HEK293 (cell line): ENCODE results near the gene SF3B4.
A peak's percentile ranks its signal among the peaks of the same experiment; 100 is the strongest.

Experiments
- KLF7 ChIP-seq: fragments of 450-650 bp; formaldehyde crosslinking; IDR thresholded peaks from 2 replicates; pipeline ENCODE4 v1.5.1; 2016; ENCODE audit warnings: missing biosample characterization, missing genetic modification characterization, borderline replicate concordance
- ZNF121 ChIP-seq: fragments of 450-650 bp; formaldehyde crosslinking; IDR thresholded peaks from 2 replicates; pipeline ENCODE4 v1.5.1; 2016; ENCODE audit warnings: missing biosample characterization, missing genetic modification characterization
- ZNF146 ChIP-seq: fragments of 450-650 bp; formaldehyde crosslinking; IDR thresholded peaks from 2 replicates; pipeline ENCODE4 v1.5.1; 2016; ENCODE audit warnings: missing biosample characterization, missing genetic modification characterization
- ZNF830 ChIP-seq: fragments of 450-650 bp; IDR thresholded peaks from 2 replicates; pipeline ENCODE4 v1.5.0; 2018; ENCODE audit warnings: missing biosample characterization, missing genetic modification characterization, low read depth, mild to moderate bottlenecking, moderate library complexity
- TF ChIP-seq, protein P1 (sequence below): fragments of 450-650 bp; formaldehyde crosslinking; IDR thresholded peaks from 2 replicates; pipeline ENCODE4 v1.5.1; 2016; ENCODE audit warnings: missing biosample characterization, missing genetic modification characterization

- no peak for TF ChIP-seq ZNF830 (tag by site-specific recombination)
- TF ChIP-seq, protein P1, sequence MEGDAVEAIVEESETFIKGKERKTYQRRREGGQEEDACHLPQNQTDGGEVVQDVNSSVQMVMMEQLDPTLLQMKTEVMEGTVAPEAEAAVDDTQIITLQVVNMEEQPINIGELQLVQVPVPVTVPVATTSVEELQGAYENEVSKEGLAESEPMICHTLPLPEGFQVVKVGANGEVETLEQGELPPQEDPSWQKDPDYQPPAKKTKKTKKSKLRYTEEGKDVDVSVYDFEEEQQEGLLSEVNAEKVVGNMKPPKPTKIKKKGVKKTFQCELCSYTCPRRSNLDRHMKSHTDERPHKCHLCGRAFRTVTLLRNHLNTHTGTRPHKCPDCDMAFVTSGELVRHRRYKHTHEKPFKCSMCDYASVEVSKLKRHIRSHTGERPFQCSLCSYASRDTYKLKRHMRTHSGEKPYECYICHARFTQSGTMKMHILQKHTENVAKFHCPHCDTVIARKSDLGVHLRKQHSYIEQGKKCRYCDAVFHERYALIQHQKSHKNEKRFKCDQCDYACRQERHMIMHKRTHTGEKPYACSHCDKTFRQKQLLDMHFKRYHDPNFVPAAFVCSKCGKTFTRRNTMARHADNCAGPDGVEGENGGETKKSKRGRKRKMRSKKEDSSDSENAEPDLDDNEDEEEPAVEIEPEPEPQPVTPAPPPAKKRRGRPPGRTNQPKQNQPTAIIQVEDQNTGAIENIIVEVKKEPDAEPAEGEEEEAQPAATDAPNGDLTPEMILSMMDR = peak; percentile 90
- TF ChIP-seq KLF7 (tag by site-specific recombination) = no peak
- TF ChIP-seq ZNF146 (tag by site-specific recombination) = no peak; the same call in 1 of the 2 replicates
- TF ChIP-seq ZNF121 (tag by site-specific recombination) = no peak
These were observed 39.2 kb downstream of the SF3B4 start for GRCh38 chr1:149888247-149888998.
